HUES48 (cell line): ENCODE measurements around the gene YJU2.

Source experiments
- H3K27ac ChIP-seq: one replicate; pipeline ENCODE4 v1.7.0; 2013; ENCODE audit warnings: low read depth, low read length, inconsistent platforms
- H3K27me3 ChIP-seq: 2 replicates; pipeline ENCODE4 v1.6.1; 2013; ENCODE audit warnings: mild to moderate bottlenecking, low read length; ENCODE audit not compliant: control insufficient read depth, insufficient read depth
- H3K36me3 ChIP-seq: 2 replicates; pipeline ENCODE4 v1.6.1; 2013; ENCODE audit warnings: low read length; ENCODE audit not compliant: control insufficient read depth, insufficient read depth
- H3K4me1 ChIP-seq: 2 replicates; pipeline ENCODE4 v1.6.1; 2013; ENCODE audit warnings: mild to moderate bottlenecking, low read length; ENCODE audit not compliant: control insufficient read depth, insufficient read depth
- H3K4me3 ChIP-seq: 2 replicates; pipeline ENCODE4 v1.5.1; 2013; ENCODE audit warnings: mild to moderate bottlenecking, low read depth, low read length
- H3K9ac ChIP-seq: 2 replicates; pipeline ENCODE4 v1.6.1; 2013; ENCODE audit warnings: mild to moderate bottlenecking, low read depth, low read length, moderate library complexity
- H3K9me3 ChIP-seq: 2 replicates; pipeline ENCODE4 v1.6.1; 2013; ENCODE audit warnings: low read length; ENCODE audit not compliant: control insufficient read depth, insufficient read depth

Gene YJU2

DNA sequence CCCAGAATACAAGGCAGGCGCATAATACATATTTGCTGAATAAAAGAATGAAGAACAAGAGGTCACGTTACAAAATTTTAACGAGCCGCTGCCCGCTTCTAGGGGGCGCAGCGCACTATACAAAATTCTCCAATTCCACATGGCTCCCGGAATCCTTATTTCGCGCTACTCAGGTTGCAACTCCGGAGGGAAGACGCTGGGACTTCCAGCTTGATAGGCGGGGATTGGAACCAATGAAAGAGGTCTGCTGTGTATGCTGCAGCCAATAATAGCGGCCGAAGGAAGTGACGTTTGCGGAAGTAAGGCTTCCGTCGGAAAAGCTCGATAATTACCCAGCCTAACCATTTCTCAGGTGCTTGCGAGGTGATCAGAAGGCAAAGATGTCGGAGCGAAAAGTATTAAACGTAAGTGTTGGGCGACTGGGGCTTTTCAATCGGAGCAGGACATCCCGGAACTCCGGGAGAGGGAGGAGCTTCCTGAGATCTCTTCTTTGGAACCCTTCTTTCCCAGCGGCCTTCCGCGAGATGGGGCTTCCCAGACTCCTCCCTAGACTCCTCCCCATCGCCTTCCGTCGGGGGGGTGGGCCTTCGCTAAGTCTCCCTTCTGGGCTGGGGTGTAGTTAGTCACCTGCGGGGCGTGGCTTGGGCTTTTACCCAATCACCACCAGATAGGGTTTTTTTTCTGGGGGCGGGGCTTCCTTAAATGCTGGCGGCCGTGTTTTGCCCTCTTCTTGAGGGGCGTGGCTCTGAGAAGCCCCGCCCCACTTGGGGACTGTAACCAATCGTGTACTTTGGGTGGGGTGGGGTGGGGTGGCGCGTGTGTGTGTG lies at the start of gene YJU2:
Gene YJU2, plus strand, starts transcription at position 314 of the 827 bp plus-strand sequence. Its CDS starts 67 bp downstream, at position 381.
- Histone ChIP-seq H3K9me3 (no peaks in the 10 kb centered on the region), H3K27me3 (no peaks in the 10 kb centered on the region), H3K4me1 (no peaks in the 10 kb centered on the region), H3K4me3 (peak within 1 kb of the TSS; percentile 94), H3K27ac (peak within 1 kb of the TSS; percentile 98), H3K36me3 (peaks cover 28% of the 10 kb centered on the region), H3K9ac (peak within 1 kb of the TSS; percentile 97)

DNA sequence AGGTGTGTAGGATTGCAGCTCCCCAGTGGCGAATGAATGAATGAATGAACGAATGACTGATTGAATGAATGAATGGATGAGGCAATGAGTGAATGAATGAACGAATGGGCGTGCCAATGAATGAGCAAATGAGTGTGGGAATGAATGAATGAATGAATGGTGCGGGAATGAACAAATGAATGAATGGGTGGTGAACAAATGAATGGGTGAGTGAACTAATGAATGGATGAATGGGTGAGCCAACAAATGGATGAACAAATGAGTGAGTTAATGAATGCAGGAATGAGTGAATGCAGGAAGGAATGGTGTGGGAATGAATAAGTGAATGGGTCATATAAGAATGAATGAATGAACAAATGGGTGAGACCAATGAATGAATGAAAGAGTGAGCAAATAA lies 49.7 kb upstream of the YJU2 start:
- no peaks in the 10 kb centered on the region for H3K9me3 ChIP-seq
- H3K4me1 ChIP-seq: peaks cover 5% of the 10 kb centered on the region; the same call in 1 of the 2 replicates
- H3K4me3 ChIP-seq: no peak overlapping the region
- no peaks in the 10 kb centered on the region for H3K36me3 ChIP-seq
- H3K27ac ChIP-seq: no peak overlapping the region
- H3K9ac ChIP-seq: no peak overlapping the region
- H3K27me3 ChIP-seq: peaks cover 13% of the 10 kb centered on the region

DNA sequence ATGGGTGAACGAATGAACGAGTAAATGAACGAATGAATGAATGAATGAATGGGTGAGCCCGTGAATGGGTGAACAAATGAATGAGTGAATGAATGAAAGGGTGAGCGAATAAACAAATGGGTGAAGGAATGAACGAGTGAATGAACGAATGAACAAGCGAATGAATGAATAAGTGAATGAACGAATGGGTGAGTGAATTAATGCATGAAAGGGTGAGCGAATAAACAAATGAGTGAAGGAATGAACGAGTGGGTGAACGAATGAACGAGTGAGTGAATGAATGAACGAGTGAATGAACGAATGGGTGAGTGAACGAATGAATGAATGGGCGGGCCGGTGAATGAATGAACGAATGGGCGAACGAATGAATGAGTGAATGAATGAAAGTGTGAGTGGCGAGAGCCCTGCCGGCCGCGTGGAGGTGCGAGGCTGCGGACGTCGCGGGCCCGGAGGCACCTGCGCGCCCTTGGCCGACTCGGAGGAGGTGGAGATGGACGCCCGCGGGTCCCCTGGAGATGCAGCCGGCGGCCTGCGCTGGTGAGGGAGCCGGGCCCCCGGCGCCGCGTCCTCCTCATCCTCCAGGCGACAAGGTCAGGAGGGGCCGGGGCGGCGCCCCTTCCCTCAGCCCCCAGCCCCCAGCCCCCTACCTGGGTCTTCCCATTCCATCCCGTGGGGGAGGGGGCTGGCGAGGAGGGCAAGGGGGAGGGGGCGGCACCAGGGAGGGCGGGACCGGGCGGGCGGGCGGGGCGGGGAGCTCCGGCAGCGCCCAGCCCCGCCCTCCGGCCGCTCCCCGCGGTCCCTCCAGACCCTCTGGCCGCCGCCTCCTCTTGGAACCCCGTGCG lies 49.0 kb upstream of the YJU2 start:
- Histone ChIP-seq H3K27ac (no peak overlapping the region), H3K4me3 (peak overlapping the region; percentile 58; the same call in 1 of the 2 replicates), H3K9ac (no peak overlapping the region), H3K4me1 (peaks cover 5% of the 10 kb centered on the region; the same call in 1 of the 2 replicates), H3K27me3 (peaks cover 13% of the 10 kb centered on the region), H3K36me3 (no peaks in the 10 kb centered on the region), H3K9me3 (no peaks in the 10 kb centered on the region)

DNA sequence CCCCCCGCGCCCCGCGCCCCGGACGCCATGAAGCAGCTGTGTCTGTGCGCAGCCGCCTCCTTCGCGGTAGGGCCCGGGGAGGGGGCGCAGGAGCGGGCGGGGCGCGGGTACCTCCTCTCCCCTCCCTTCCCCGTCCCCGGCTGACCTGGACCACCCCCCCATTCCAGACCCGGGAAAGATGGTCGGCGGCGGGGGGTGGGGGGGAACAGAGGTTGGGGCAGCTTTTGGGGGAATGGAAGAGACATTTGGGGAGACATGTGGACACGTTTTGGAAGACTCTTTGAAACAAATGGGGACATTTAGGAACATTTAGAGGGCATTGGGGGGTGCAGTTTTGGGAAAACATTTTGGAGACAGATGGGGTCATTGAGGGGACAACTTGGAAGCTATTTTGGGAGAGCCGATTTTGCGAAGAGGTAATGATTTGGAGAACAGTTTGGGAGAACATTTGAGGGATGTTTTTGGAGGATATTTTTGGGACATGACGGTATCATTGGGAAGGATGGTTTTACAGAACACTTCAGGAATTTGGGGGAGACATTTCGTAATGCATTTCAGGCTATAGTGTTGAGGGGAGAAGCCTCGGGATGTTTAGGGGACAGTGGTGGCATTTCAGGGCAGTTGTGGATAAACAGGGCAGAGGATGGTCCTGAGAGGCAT lies 48.3 kb upstream of the YJU2 start:
- no peak overlapping the region for H3K9ac ChIP-seq
- H3K36me3 ChIP-seq: no peaks in the 10 kb centered on the region
- peaks cover 5% of the 10 kb centered on the region; the same call in 1 of the 2 replicates for H3K4me1 ChIP-seq
- no peak overlapping the region for H3K27ac ChIP-seq
- no peaks in the 10 kb centered on the region for H3K9me3 ChIP-seq
- H3K27me3 ChIP-seq: peaks cover 13% of the 10 kb centered on the region
- peak overlapping the region; percentile 56 for H3K4me3 ChIP-seq

DNA sequence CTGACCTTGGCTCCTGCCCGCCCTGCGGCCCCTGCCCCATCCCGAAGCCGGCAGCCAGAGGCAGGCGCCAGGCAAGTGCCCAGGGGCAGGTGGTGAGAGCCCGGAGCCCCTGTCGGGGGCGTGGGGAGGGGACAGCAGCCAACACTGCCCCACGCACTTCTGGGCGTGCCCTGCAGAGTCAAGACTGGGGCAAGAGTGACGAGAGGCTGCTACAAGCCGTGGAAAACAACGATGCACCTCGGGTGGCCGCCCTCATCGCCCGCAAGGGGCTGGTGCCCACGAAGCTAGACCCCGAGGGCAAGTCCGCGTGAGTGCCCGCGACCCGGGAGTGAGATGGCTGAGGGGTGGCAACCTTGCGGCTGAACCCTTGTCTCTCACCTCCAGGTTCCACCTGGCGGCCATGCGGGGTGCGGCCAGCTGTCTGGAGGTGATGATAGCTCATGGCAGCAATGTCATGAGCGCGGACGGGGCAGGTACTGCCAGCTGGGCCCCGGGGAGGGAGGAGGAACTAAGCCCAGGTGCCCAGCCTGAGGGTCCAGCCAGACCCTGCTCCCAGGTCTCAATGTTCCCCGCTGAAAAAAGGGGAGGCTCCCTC lies 47.1 kb upstream of the YJU2 start:
- no peak overlapping the region for H3K4me3 ChIP-seq
- peaks cover 8% of the 10 kb centered on the region; the same call in 1 of the 2 replicates for H3K4me1 ChIP-seq
- no peaks in the 10 kb centered on the region for H3K9me3 ChIP-seq
- no peaks in the 10 kb centered on the region for H3K36me3 ChIP-seq
- H3K27me3 ChIP-seq: peaks cover 13% of the 10 kb centered on the region
- no peak overlapping the region for H3K27ac ChIP-seq
- no peak overlapping the region for H3K9ac ChIP-seq

DNA sequence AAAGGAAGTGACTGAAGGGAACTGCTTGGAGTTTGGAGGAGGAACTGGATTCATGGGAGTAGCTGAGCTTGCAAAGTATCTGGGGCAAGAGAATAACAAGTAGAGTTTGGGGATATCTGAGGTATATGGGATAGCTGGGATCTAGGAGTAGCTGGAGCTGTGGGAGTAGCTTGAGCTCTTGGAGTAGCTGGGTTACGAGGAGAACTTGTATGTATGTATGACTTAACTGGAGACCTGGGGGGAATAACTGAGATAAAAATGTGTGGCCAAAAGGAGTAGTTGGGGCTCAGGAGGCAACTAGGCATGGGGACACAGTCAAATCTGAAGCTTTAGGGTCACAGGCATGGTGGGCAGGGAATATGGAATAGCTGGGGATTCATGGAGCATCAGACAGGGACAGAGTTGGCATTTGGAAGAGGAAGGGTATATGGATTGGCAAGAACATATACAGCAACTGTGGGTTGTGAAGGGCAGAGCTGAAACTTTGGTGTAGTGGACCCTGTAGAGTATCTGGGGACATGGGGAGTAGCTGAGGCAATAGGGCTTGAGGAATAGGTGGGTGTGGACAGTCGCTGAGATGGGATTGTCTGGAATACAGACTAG lies 45.8 kb upstream of the YJU2 start:
- Histone ChIP-seq H3K9me3 (no peaks in the 10 kb centered on the region), H3K27me3 (peaks cover 13% of the 10 kb centered on the region), H3K9ac (no peak overlapping the region), H3K27ac (no peak overlapping the region), H3K36me3 (no peaks in the 10 kb centered on the region), H3K4me1 (peaks cover 8% of the 10 kb centered on the region; the same call in 1 of the 2 replicates), H3K4me3 (no peak overlapping the region)

DNA sequence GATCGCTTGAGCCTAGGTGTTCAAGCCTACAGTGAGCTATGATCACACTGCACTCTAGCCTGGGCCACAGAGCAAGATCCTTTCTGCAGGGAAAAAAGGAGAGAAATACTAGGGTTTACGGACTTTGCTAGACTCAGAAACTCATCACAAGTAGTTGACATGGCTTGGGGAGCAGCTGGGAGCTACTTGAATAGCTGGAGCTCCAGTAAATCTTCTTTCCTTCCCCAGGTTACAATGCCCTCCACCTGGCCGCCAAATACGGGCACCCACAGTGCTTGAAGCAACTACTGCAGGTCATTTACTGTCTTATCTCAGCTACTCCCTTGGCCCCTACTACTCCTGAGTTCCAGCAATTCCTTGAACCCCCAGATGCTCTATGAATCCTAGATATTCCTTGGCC lies 45.1 kb upstream of the YJU2 start:
- no peaks in the 10 kb centered on the region for H3K9me3 ChIP-seq
- peaks cover 13% of the 10 kb centered on the region for H3K27me3 ChIP-seq
- H3K4me1 ChIP-seq: peaks cover 8% of the 10 kb centered on the region; the same call in 1 of the 2 replicates
- H3K36me3 ChIP-seq: no peaks in the 10 kb centered on the region
- no peak overlapping the region for H3K27ac ChIP-seq
- no peak overlapping the region for H3K4me3 ChIP-seq
- H3K9ac ChIP-seq: no peak overlapping the region

DNA sequence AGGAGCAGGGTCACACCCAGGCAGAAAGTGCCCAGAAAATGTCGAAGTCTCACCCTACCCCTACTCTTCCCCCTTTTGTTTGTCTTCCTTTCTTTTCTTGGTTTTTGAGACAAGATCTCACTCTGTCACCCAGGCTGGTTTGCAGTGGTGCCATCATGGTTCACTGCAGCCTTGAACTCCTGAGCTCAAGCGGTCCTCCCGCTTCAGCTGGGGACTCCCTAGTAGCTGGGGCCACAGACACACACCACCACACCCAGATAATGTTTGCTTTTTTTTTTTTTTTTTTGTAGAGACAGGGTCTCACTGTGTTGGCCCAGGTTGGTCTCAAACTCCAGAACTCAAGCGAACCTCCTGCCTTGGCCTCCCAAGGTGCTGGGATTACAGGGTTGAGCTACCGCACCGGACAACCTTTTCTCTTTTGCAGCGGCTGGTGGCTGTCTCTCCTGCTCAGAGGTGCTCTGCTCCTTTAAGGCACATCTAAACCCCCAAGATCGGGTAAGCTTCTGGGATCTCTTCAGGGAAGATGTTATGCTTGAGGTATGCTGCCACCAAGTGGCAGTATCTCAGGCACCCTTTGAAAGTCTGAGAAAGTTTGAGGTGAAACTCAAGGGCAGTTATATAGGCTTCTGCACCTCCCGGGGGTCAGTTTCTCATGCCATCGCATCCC lies 39.9 kb upstream of the YJU2 start:
- H3K9me3 ChIP-seq: no peaks in the 10 kb centered on the region
- H3K27me3 ChIP-seq: no peaks in the 10 kb centered on the region
- H3K4me1 ChIP-seq: peaks cover 6% of the 10 kb centered on the region; the same call in 1 of the 2 replicates
- no peak overlapping the region for H3K27ac ChIP-seq
- no peak overlapping the region for H3K4me3 ChIP-seq
- H3K36me3 ChIP-seq: peaks cover 3% of the 10 kb centered on the region; the same call in 1 of the 2 replicates
- no peak overlapping the region for H3K9ac ChIP-seq

DNA sequence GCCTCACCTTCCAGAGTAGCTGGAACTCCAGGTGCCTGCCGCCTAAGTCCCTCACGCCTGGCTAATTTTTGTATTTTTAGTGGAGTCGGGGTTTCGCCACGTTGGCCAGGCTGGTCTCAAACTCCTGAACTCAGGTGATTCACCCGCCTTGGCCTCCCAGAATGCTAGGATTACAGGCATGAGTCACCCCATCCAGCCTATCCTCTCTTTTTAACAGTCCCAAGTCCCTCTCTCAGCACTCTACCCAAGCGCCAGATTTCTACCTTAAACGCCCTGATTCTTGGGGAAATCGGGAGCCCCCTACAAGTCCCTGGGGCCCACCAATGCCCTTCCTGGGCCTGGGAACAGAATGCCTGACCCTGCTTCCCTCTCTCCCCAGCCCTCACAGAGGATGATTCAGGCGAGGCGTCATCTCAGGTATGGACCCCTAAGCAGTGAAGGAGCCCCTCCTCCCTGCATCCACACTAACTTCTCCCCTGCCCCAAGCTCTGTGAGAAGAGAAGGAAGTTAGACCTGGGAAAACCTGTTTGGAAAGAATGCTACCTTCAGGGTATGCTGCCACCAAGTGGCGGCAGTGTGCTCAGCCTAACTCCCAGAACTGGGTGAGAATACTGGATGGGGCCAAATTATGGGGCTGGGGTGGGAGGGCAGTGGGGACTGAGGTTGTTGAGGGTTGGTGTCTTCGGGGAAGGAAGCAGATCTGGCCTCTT lies 38.3 kb upstream of the YJU2 start:
- Histone ChIP-seq H3K4me1 (peaks cover 6% of the 10 kb centered on the region; the same call in 1 of the 2 replicates), H3K36me3 (peaks cover 3% of the 10 kb centered on the region; the same call in 1 of the 2 replicates), H3K9me3 (no peaks in the 10 kb centered on the region), H3K9ac (no peak overlapping the region), H3K4me3 (no peak overlapping the region), H3K27me3 (no peaks in the 10 kb centered on the region), H3K27ac (peak overlapping the region; percentile 48)
